Activated CD8-positive, alpha-beta memory T cell treated with anti-CD3 and anti-CD28 coated beads for 36 hours (primary cell): Measurements from ENCODE around the gene LNPEP. TPM values are rescaled to one million over a fixed set of nuclear protein-coding genes. Genes with fewer than 3 reads are reported as not detected.

ENCODE experiments used
- CTCF ChIA-PET: fragments of 350-600 bp; sonication (Branson Sonifier 250); formaldehyde crosslinking; loops from one replicate; lab custom pipeline; 2021; ENCODE audit warnings: antibody characterized with exemption; lab: Charles Lee
- POLR2A ChIA-PET: fragments of 350-600 bp; sonication (Branson Sonifier 250); formaldehyde crosslinking; loops from one replicate; lab custom pipeline; 2021; ENCODE audit warnings: antibody characterized with exemption; lab: Charles Lee
- total RNA-seq, 2 experiments: library from RNA; stranded (reverse); gene quantifications; one replicate each; pipeline ENCODE4 v1.2.3, GENCODE V29; 2021

Gene LNPEP
- total RNA-seq, 2 experiments from 2014 or later, result 37.6 to 38.6 TPM

DNA sequence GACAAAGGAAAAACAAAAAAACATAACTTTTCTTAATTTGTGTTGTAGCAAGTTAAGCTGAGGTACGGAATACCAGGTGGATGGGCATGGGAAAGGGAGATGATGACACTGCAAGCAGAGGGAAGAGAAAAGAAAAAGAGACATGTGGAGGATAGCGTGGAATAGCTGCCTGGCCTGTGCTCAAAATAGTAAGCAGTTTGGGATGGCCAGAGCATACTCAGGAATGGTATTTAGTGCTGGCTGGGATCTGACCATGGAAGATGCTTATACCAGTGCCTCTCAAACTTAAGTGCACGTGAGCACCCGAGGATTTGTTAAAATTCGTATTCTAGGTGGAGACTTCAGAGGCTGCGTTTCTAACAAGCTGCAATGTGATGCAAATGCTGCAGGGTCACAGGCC lies 41.3 kb downstream of the LNPEP start:
- ChIA-PET CTCF (no interaction called here), POLR2A (no interaction called here)

GRCh38 chr5:96978812-96979449 lies 43.1 kb downstream of the LNPEP start:
- CTCF ChIA-PET, result interaction anchor here (1.1 kb wide), 1 partner anchor 22 kb away, joined by 3 read pairs; no protein-coding TSS in a partner anchor
- POLR2A ChIA-PET, result interaction anchor here (0.5 kb wide), 1 partner anchor 37 kb away, joined by 4 read pairs; no protein-coding TSS in a partner anchor

DNA sequence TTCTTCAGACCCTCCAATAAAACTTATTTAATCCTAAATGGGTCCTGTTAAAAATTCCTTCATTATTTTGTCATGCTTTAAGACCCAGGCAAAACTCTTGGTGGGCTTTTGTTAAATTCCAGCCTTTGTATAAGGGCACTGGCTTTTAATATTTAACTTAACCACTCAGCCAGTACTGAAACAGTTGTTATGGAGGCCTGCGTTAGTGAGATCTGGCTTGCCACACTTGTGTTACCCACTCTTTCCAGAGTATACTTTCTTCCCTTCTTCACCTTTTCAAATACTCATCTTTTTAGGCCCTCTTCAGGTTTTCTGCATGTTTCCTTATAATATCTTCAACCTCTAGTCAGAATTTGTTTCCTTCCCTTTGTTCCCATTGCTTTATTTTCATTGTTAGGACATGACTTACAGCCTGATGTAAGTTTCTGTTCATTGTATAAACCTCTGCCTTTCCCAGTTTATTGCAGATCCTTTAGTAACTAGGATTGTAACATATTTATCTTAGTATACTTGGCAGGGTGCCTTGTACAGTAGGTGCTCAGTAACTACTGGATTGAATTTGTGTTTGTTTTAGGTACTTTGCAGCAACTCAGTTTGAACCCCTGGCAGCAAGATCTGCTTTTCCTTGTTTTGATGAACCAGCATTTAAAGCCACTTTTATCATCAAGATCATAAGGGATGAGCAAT lies 48.8 kb downstream of the LNPEP start:
- CTCF ChIA-PET, result no interaction called here
- POLR2A ChIA-PET, result no interaction called here

DNA sequence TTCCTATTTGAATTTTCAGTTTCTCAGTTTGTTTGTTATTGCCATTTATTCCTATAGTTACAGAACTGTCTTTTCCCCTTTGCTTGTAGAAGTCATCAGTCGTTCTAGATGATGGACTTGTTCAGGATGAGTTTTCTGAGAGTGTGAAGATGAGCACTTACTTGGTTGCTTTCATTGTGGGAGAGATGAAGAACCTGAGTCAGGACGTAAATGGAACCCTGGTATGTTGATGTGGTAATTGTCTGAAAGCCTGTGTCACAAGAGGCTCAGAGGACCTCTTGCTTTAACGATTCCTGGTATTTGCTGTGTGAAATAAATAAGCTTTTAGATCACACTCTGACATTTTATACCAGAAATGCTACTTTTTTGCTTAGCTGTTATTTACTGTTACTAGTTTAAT lies 50.6 kb downstream of the LNPEP start:
- ChIA-PET POLR2A (no interaction called here), CTCF (no interaction called here)

DNA sequence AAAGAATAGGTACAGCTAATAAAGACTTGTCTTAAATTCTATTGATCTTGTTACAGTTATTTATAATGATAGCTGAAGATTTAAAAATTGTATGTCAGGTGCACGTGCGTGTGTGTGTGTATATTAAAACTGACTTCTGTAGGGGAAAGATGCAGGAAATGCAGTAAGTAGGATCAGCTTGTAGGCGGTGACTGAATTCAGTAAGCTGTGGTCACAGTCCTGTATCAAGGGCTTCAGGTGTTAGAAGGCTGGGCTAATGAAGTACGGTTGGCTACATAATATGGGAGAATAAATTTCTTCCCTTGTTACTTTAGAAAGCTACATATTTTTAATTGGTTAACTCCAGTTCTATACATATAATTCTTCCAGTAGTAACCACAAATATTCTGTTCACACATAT lies 54.2 kb downstream of the LNPEP start:
- ChIA-PET POLR2A (interaction anchor here (0.6 kb wide), 1 partner anchor 105 kb away, joined by 3 read pairs; no protein-coding TSS in a partner anchor), CTCF (no interaction called here)

GRCh38 chr5:96991708-96992107 lies 55.8 kb downstream of the LNPEP start:
- ChIA-PET CTCF (no interaction called here), POLR2A (no interaction called here)

- CTCF ChIA-PET, result interaction anchor here (1.2 to 2.6 kb wide), 2 partner anchors 36 to 124 kb away, joined by 3 to 6 read pairs; no protein-coding TSS in a partner anchor
- POLR2A ChIA-PET, result no interaction called here
Observed at GRCh38 chr5:96993760-96994159, 57.9 kb downstream of the LNPEP start.

- CTCF ChIA-PET, result interaction anchor here (0.7 to 2.6 kb wide), 3 partner anchors 37 to 125 kb away, joined by 3 to 6 read pairs (median 3); no protein-coding TSS in a partner anchor
Observed at GRCh38 chr5:96994493-96994892, 58.6 kb downstream of the LNPEP start.

DNA sequence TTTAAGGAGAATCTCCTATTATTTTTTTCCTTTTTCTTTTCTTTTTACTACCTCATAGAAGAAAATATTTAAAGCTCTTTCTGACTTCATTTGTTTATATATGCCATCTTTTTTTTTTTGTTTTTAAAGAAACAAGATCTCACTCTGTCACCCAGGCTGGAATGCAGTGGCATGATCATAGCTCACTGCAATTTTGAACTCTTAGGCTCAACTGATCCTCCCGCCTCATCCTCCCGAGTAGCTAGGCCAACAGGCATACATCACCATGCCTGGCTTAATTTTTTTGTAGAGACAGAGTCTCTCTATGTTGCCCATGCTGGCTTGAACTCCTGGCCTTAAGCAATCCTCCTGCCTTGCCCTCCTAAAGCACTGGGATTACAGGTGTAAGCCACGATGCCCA lies 59.5 kb downstream of the LNPEP start:
- ChIA-PET CTCF (no interaction called here), POLR2A (no interaction called here)

More at GRCh38 chr5:96994493-96994892, 58.6 kb downstream of the LNPEP start:
- POLR2A ChIA-PET, result no interaction called here

DNA sequence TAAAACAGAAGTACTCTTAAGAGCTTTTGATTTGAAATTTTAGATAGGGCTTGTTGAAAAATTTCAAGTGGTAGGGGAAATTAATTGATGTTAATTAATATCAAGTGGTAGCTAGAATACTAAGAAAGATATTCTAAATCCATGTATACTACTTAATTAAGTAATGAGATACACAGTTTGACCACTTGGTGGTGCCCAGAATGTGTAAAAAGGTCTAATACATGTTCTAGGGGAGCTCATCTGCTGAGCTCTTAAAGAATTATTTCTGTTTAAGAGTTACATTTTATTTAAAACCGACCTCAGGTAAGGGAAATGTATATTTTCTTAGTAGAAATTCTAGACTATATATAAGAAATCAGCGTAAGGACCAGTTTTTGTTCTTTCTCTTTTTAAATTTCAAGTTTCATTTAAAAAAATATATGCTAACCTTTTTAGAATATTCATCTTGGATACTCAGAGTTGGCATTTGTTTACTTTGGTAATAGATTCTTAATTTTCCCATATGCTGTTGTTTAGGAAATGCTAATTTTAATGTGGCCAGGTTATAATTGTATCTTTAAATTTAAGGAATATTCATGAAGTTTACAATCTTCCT lies 61.5 kb downstream of the LNPEP start:
- ChIA-PET CTCF (interaction anchor here (0.5 to 1.5 kb wide), 5 partner anchors 35 to 245 kb away, joined by 3 to 6 read pairs (median 4); no protein-coding TSS in a partner anchor), POLR2A (no interaction called here)

DNA sequence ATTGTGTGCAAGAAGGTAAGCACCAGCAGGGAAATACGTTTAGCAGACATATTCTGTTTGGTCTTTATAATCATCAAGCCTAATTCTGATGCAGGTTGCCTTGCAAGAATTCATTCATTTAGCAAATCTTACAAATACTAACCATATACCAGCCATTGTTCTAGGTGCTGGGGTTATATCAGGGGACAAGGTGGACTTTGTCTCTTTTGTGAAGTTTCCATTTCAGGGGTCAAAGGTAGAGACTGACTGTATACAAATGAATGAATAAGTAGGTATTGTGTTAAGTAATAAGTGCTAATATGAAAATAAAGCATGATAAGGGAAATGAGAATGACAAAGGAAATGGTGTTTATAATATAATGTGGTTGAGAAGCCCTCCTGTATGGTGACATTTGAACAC lies 64.0 kb downstream of the LNPEP start:
- ChIA-PET POLR2A (no interaction called here), CTCF (no interaction called here)

GRCh38 chr5:97000391-97000790 lies 64.5 kb downstream of the LNPEP start:
- ChIA-PET POLR2A (no interaction called here), CTCF (no interaction called here)

- POLR2A ChIA-PET, result no interaction called here
- CTCF ChIA-PET, result no interaction called here
Observed at GRCh38 chr5:97002983-97003382, 67.1 kb downstream of the LNPEP start.

DNA sequence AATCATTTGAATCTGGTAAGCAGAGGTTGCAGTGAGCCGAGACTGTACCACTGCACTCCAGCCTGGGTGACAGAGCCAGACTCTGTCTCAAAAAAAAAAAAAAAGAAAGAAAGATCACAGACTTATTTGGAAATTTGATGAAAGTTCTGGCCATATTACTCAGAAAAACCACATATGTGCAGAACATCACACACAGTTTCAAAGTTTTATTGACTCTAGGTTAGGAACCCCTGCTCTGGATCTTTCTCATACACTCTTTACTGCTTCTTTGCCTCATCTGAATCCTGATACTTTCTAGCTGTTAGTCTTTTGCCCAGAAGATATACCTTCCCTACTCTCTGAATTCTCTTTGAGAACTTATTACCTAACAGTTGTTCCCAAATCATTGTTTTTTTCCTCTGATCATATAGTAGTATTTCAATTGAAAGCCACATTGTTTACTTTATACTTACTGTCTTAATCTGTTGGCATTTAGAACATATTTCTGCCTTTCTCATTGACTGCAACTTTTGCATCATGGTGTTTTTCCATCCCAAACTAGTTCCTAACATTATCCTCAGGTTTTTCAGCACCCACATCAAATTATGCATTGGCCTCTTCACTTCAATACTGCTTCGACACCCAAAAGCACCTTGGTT lies 68.7 kb downstream of the LNPEP start:
- ChIA-PET POLR2A (interaction anchor here (0.7 kb wide), 1 partner anchor 31 kb away, joined by 3 read pairs; no protein-coding TSS in a partner anchor), CTCF (interaction anchor here (0.7 to 1.1 kb wide), 2 partner anchors 24 to 52 kb away, joined by 3 read pairs; no protein-coding TSS in a partner anchor)

GRCh38 chr5:97006454-97007060 lies 70.7 kb downstream of the LNPEP start:
- ChIA-PET POLR2A (no interaction called here), CTCF (no interaction called here)

- POLR2A ChIA-PET, result no interaction called here
- CTCF ChIA-PET, result no interaction called here
Observed at GRCh38 chr5:97009212-97009898, 73.5 kb downstream of the LNPEP start.

- CTCF ChIA-PET, result no interaction called here
- POLR2A ChIA-PET, result no interaction called here
Observed at GRCh38 chr5:97009921-97010320, 74.0 kb downstream of the LNPEP start.

- CTCF ChIA-PET, result no interaction called here
- POLR2A ChIA-PET, result no interaction called here
Observed at GRCh38 chr5:97010606-97011005, 74.7 kb downstream of the LNPEP start.

- ChIA-PET CTCF (no interaction called here), POLR2A (interaction anchor here (1.0 kb wide), 1 partner anchor 75 kb away, joined by 3 read pairs; the partner anchor contains the start of gene LNPEP)
Observed at GRCh38 chr5:97011567-97011966, 75.7 kb downstream of the LNPEP start.
